ENCODE data around the gene ENHO. TPM values are rescaled to one million over a fixed set of nuclear protein-coding genes. Genes with fewer than 3 reads are reported as not detected.

ENHO gene
- total RNA-seq, 4 donors from 2014 or later = 0.50 to 2.0 (median 1.1) TPM; not detected in 1

GRCh38 chr9:34515959-34516358 lies 6.8 kb downstream of the ENHO start:
- Histone ChIP-seq H3K4me1 (no peaks in the 10 kb centered on the region), H3K27me3 (no peaks in the 10 kb centered on the region), H3K9me3 (no peaks in the 10 kb centered on the region), H3K4me3 (no peak overlapping the region), H3K27ac (replicated peaks in 1 of 4) (no peak overlapping the region), H3K36me3 (no peaks in the 10 kb centered on the region)
- no peak for DNase-seq (ENCODE audit: extremely low spot score)
- TF ChIP-seq CTCF (IDR thresholded peaks at IDR 0.05) = no peak
- TF ChIP-seq EP300 (IDR thresholded peaks at IDR 0.05) = no peak
- intact Hi-C loops (cut with DNase I) = no loop called here
- WGBS = 89% methylated on average over 3 of the region's 3 CpGs

DNA sequence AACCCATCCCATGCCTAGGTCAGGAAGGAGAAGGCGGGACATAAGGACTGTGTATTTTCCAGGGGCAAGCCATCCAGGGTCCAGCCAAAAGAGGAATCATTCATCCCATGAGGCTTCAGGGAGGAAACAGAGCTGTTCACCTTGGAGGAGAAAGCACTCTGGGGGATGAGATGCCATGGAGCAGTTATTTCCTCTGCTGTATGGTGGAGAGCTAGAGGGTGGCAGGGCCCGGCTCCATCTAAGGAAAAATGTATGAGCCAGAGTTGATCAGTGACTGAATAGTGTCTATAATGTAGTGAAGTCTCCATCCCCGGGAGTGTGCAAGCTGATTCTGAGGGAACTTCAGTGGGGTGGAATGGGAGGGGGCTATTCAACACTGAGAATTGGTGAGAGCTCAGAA lies 8.0 kb downstream of the ENHO start:
- intact Hi-C loops (cut with DNase I) = no loop called here
- Histone ChIP-seq H3K4me3 (no peak overlapping the region), H3K27ac (replicated peaks in 1 of 4) (no peak overlapping the region), H3K27me3 (no peaks in the 10 kb centered on the region), H3K4me1 (no peaks in the 10 kb centered on the region), H3K36me3 (no peaks in the 10 kb centered on the region), H3K9me3 (no peaks in the 10 kb centered on the region)
- DNase-seq (ENCODE audit: extremely low spot score) = no peak
- TF ChIP-seq POLR2A (IDR thresholded peaks at IDR 0.05; ENCODE audit: low read depth) (no peak), CTCF (IDR thresholded peaks at IDR 0.05) (no peak), EP300 (IDR thresholded peaks at IDR 0.05) (no peak), POLR2AphosphoS5 (IDR thresholded peaks at IDR 0.05) (no peak)
- WGBS = 96% methylated on average over 3 of the region's 3 CpGs

GRCh38 chr9:34514401-34514800 lies 8.4 kb downstream of the ENHO start:
- H3K9me3 ChIP-seq = no peaks in the 10 kb centered on the region
- no peak overlapping the region for H3K4me3 ChIP-seq
- no peaks in the 10 kb centered on the region for H3K27me3 ChIP-seq
- TF ChIP-seq CTCF (IDR thresholded peaks at IDR 0.05) (no peak), EP300 (IDR thresholded peaks at IDR 0.05) (no peak), POLR2A (IDR thresholded peaks at IDR 0.05; ENCODE audit: low read depth) (no peak), POLR2AphosphoS5 (IDR thresholded peaks at IDR 0.05) (no peak)
- no peaks in the 10 kb centered on the region for H3K4me1 ChIP-seq
- no peaks in the 10 kb centered on the region for H3K36me3 ChIP-seq
- WGBS = 95% methylated on average over 8 of the region's 8 CpGs
- intact Hi-C loops (cut with DNase I) = no loop called here
- DNase-seq (ENCODE audit: extremely low spot score) = no peak
- H3K27ac ChIP-seq (replicated peaks in 1 of 4) = no peak overlapping the region

DNA sequence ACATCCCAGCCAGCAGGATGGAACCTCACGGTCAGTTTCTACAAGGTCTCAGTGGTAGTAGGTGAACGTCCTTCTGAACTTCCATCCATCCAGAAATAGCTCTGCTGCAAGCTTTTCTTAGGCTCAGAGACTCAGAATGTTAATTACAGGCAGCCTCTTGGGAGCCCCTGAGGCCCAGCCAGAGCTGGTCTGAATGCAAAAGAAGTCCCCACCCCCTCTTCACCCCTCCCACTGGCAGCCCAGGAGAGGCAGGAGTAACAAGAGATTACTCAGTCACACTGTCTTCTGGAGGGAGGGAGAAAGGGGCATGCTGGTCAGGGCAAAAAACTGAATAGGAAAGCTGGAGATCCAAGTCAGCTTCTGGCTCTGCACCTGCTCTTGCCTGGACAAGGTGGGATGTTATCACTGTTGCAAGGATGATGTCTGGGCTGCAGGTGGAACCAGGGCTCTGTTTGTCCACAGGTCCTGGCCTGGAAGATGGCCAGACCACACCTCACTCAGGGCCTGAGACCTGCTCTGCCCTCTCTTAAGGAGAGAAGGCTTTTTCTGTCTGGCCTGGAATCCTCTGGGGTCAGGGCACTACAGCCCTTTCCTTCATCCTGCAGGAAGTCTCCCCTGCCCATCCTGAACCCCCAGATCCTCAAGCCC lies 9.1 kb downstream of the ENHO start:
- no peak for TF ChIP-seq POLR2A (IDR thresholded peaks at IDR 0.05; ENCODE audit: low read depth)
- TF ChIP-seq POLR2AphosphoS5 (IDR thresholded peaks at IDR 0.05) = no peak
- TF ChIP-seq CTCF (IDR thresholded peaks at IDR 0.05) = no peak
- TF ChIP-seq EP300 (IDR thresholded peaks at IDR 0.05) = no peak
- Histone ChIP-seq H3K36me3 (no peaks in the 10 kb centered on the region), H3K27ac (replicated peaks in 1 of 4) (no peak overlapping the region), H3K27me3 (no peaks in the 10 kb centered on the region), H3K4me1 (no peaks in the 10 kb centered on the region), H3K9me3 (no peaks in the 10 kb centered on the region), H3K4me3 (no peak overlapping the region)
- DNase-seq (ENCODE audit: extremely low spot score) = no peak
- WGBS = 63% methylated on average over 2 of the region's 2 CpGs
- intact Hi-C loops (cut with DNase I) = no loop called here

Data from esophagus muscularis mucosa (tissue), 4 donors.